HG02981 (cell line): ENCODE data around the gene B4GALT6.
"Not testable (repeated sequence)": the region's sequence is repeated elsewhere in the genome, so short reads cannot be mapped to it uniquely, and the experiment has no call there.

Experiments
- ATAC-seq: cut with Tn5 transposase; IDR thresholded peaks from one replicate; pipeline ENCODE4 v1.9.1; 2021; ENCODE audit warnings: mild to moderate bottlenecking, moderate library complexity; ENCODE audit not compliant: unreplicated experiment

B4GALT6 gene

GRCh38 chr18:31684279-31685096, at the start of gene B4GALT6:
B4GALT6 (minus strand) TSS chr18:31684581; CDS start chr18:31684426, 155 bp downstream.
- ATAC-seq, result peak; percentile 38

GRCh38 chr18:31731628-31732027, 47.2 kb upstream of the B4GALT6 start:
- no peak for ATAC-seq

- not testable (repeated sequence) for ATAC-seq
Observed at GRCh38 chr18:31729196-31729595, 44.8 kb upstream of the B4GALT6 start.

- ATAC-seq, result no peak
Observed at GRCh38 chr18:31723990-31724711, 39.8 kb upstream of the B4GALT6 start.

GRCh38 chr18:31723639-31723989, 39.2 kb upstream of the B4GALT6 start:
- ATAC-seq, result no peak

- peak; percentile 93 for ATAC-seq
Observed at GRCh38 chr18:31722369-31722957, 38.1 kb upstream of the B4GALT6 start.

- no peak for ATAC-seq
Observed at GRCh38 chr18:31721601-31722000, 37.2 kb upstream of the B4GALT6 start.

GRCh38 chr18:31720867-31721266, 36.5 kb upstream of the B4GALT6 start:
- no peak for ATAC-seq

GRCh38 chr18:31719363-31720006, 35.1 kb upstream of the B4GALT6 start:
- no peak for ATAC-seq

GRCh38 chr18:31718386-31718785, 34.0 kb upstream of the B4GALT6 start:
- ATAC-seq, result no peak

- ATAC-seq, result peak; percentile 61
Observed at GRCh38 chr18:31716362-31716761, 32.0 kb upstream of the B4GALT6 start.

- no peak for ATAC-seq
Observed at GRCh38 chr18:31711365-31712172, 27.2 kb upstream of the B4GALT6 start.

- no peak for ATAC-seq
Observed at GRCh38 chr18:31710826-31711225, 26.4 kb upstream of the B4GALT6 start.

GRCh38 chr18:31707815-31708214, 23.4 kb upstream of the B4GALT6 start:
- no peak for ATAC-seq

- no peak for ATAC-seq
Observed at GRCh38 chr18:31702449-31702848, 18.1 kb upstream of the B4GALT6 start.

GRCh38 chr18:31701744-31702143, 17.4 kb upstream of the B4GALT6 start:
- ATAC-seq, result no peak

- no peak for ATAC-seq
Observed at GRCh38 chr18:31700990-31701389, 16.6 kb upstream of the B4GALT6 start.

- ATAC-seq, result no peak
Observed at GRCh38 chr18:31697351-31698298, 13.2 kb upstream of the B4GALT6 start.

GRCh38 chr18:31695989-31696388, 11.6 kb upstream of the B4GALT6 start:
- ATAC-seq, result no peak
